DND-41 (cell line): ENCODE measurements around the gene PANK4.

Source experiments
- ATAC-seq: fragments of 200-7000 bp; cut with Tn5 transposase; 3 replicates; pipeline ENCODE4 v1.9.1; 2021; ENCODE audit warnings: low read depth; ENCODE audit not compliant: insufficient read depth
- DNase-seq: peaks from one replicate; pipeline ENCODE4 v3.0.0-alpha.2; 2020
- H2AFZ ChIP-seq: 2 replicates; pipeline ENCODE4 v1.6.0; 2012; ENCODE audit warnings: low read depth, low read length
- H3K27ac ChIP-seq: 2 replicates; pipeline ENCODE4 v1.5.1; 2012; ENCODE audit warnings: low read length, inconsistent platforms
- H3K27me3 ChIP-seq: fragments of 200-600 bp; sonication (generic); 2 replicates; pipeline ENCODE4 v1.6.0; 2012; ENCODE audit warnings: low read length, mild to moderate bottlenecking, inconsistent platforms; ENCODE audit not compliant: insufficient read depth, poor library complexity
- H3K36me3 ChIP-seq: 2 replicates; pipeline ENCODE4 v1.5.1; 2012; ENCODE audit warnings: low read length, inconsistent platforms; ENCODE audit not compliant: insufficient read depth
- H3K4me1 ChIP-seq: 2 replicates; pipeline ENCODE4 v1.5.1; 2012; ENCODE audit warnings: mild to moderate bottlenecking, low read length; ENCODE audit not compliant: insufficient read depth
- H3K4me2 ChIP-seq: 2 replicates; pipeline ENCODE4 v1.6.0; 2012; ENCODE audit warnings: mild to moderate bottlenecking, moderate library complexity, low read length, inconsistent platforms; ENCODE audit not compliant: insufficient read depth
- H3K4me3 ChIP-seq, 2 experiments: fragments of 200-600 bp in 1 of 2; shearing (Covaris generic) in 1 of 2; 2 replicates each; pipeline ENCODE4 v1.5.1; 2012 to 2016; ENCODE audit warnings: inconsistent platforms in 2 of 2, low read length in 2 of 2, mild to moderate bottlenecking in 2 of 2, low read depth in 1 of 2, moderate library complexity in 1 of 2
- H3K79me2 ChIP-seq: 2 replicates; pipeline ENCODE4 v1.6.0; 2012; ENCODE audit warnings: low read length, inconsistent platforms; ENCODE audit not compliant: insufficient read depth
- H3K9ac ChIP-seq: 2 replicates; pipeline ENCODE4 v1.6.0; 2012; ENCODE audit warnings: low read depth, mild to moderate bottlenecking, inconsistent platforms, low read length, moderate library complexity
- H3K9me3 ChIP-seq: 2 replicates; pipeline ENCODE4 v1.5.1; 2012; ENCODE audit warnings: low read length, moderate library complexity, mild to moderate bottlenecking, inconsistent platforms; ENCODE audit not compliant: insufficient read depth, severe bottlenecking
- H4K20me1 ChIP-seq: 2 replicates; pipeline ENCODE4 v1.6.0; 2012; ENCODE audit warnings: low read length; ENCODE audit not compliant: insufficient read depth
- CTCF ChIP-seq: IDR thresholded peaks from 2 replicates; pipeline ENCODE4 v1.5.1; 2012; ENCODE audit warnings: borderline replicate concordance, low read length, moderate library complexity, mild to moderate bottlenecking; ENCODE audit not compliant: poor library complexity, severe bottlenecking; ENCODE audit errors: extremely low read depth
- EZH2 ChIP-seq: IDR thresholded peaks from 3 replicates; pipeline ENCODE4 v1.6.1; 2012; ENCODE audit warnings: borderline replicate concordance, low read depth, mild to moderate bottlenecking, moderate library complexity, low read length, inconsistent platforms; ENCODE audit not compliant: severe bottlenecking

PANK4 gene

GRCh38 chr1:2527556-2527860 is 1.1 kb upstream of the PANK4 start:
- H3K4me1 ChIP-seq, result peaks cover 45% of the 10 kb centered on the region
- H3K27me3 ChIP-seq, result peaks cover 7% of the 10 kb centered on the region
- TF ChIP-seq EZH2 (no peak), CTCF (no peak)
- no peak overlapping the region for H3K4me3 ChIP-seq
- H3K36me3 ChIP-seq, result peaks cover 19% of the 10 kb centered on the region
- no peak overlapping the region for H3K9ac ChIP-seq
- ATAC-seq (no peak), DNase-seq (no peak)
- H3K9me3 ChIP-seq, result no peaks in the 10 kb centered on the region
- no peak overlapping the region for H3K4me2 ChIP-seq
- H4K20me1 ChIP-seq, result peaks cover 57% of the 10 kb centered on the region
- H3K27ac ChIP-seq, result no peak overlapping the region
- peaks cover 35% of the 10 kb centered on the region for H3K79me2 ChIP-seq
- no peak overlapping the region for H2AFZ ChIP-seq

- Histone ChIP-seq H2AFZ (peak overlapping the region; percentile 50), H3K9ac (peak overlapping the region; percentile 98; the same call in 1 of the 2 replicates), H3K4me3 (peak overlapping the region; percentile 44 to 99; a peak in 3 of 4 replicates), H3K27me3 (peaks cover 7% of the 10 kb centered on the region), H3K79me2 (peaks cover 41% of the 10 kb centered on the region), H3K9me3 (no peaks in the 10 kb centered on the region), H3K4me1 (peaks cover 45% of the 10 kb centered on the region), H3K36me3 (peaks cover 20% of the 10 kb centered on the region), H4K20me1 (peaks cover 62% of the 10 kb centered on the region), H3K4me2 (peak overlapping the region; percentile 95), H3K27ac (0 out of 2 replicates have a peak overlapping the region, but pooled peaks have one; percentile 25)
- TF ChIP-seq CTCF, result no peak
- no peak for TF ChIP-seq EZH2
- DNase-seq (peak; percentile 68), ATAC-seq (peak; percentile 58)
These were observed 594 bp upstream of the PANK4 start for GRCh38 chr1:2526824-2527555.

GRCh38 chr1:2525572-2525919 is 850 bp downstream of the PANK4 start:
- H3K36me3 ChIP-seq, result peaks cover 35% of the 10 kb centered on the region
- H4K20me1 ChIP-seq, result peaks cover 66% of the 10 kb centered on the region
- H3K79me2 ChIP-seq, result peaks cover 50% of the 10 kb centered on the region
- DNase-seq (no peak), ATAC-seq (no peak)
- peak overlapping the region; percentile 62; the same call in 1 of the 2 replicates for H2AFZ ChIP-seq
- peak overlapping the region; percentile 90 for H3K27ac ChIP-seq
- H3K4me1 ChIP-seq, result peaks cover 40% of the 10 kb centered on the region
- TF ChIP-seq EZH2, result no peak
- TF ChIP-seq CTCF, result no peak
- H3K4me3 ChIP-seq, result peak overlapping the region; percentile 99 to 100
- H3K9ac ChIP-seq, result peak overlapping the region; percentile 98
- no peaks in the 10 kb centered on the region for H3K9me3 ChIP-seq
- peaks cover 1% of the 10 kb centered on the region for H3K27me3 ChIP-seq
- H3K4me2 ChIP-seq, result peak overlapping the region; percentile 91
